NT2/D1 (cell line): Measurements from ENCODE around the gene PURB.

ENCODE experiments used
- YY1 ChIP-seq: IDR thresholded peaks from 2 replicates; pipeline ENCODE4 v1.6.1; 2011; ENCODE audit not compliant: insufficient read length, insufficient read depth
- ZNF274 ChIP-seq: IDR thresholded peaks from 2 replicates; pipeline ENCODE4 v1.6.1; 2011; ENCODE audit warnings: mild to moderate bottlenecking, low read depth, low read length

- no peak for TF ChIP-seq ZNF274
- no peak for TF ChIP-seq YY1
Observed at GRCh38 chr7:44881610-44882009, 3.7 kb downstream of the PURB start.
